Fibroblast of skin of scalp (primary cell): ENCODE results near the gene TNNT1.
A peak's percentile ranks its signal among the peaks of the same experiment; 100 is the strongest.

Experiments used
- DNase-seq: peaks from one replicate; pipeline ENCODE4 v3.0.0-alpha.2; 2013

The TNNT1 gene

DNA sequence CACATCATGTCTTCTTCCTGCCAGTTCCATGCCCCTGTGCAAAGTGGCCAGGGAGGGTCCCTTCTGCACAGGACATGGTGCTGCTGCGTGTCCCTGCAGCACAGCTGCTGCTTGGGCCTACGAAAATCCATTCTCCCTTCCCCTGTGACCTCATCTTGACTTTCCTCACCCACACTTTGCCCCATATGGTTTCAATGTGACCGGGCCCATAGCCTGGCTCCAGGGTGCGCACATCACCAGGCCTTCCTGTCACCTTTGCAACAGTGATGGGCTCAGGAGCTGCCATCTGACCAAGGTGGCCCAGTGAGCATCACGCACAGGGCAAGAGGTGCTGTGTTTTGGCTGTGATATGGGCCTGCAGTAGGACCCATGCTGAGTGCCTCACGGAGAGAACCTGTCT is 42.4 kb downstream of the TNNT1 start:
- no peak for DNase-seq

DNA sequence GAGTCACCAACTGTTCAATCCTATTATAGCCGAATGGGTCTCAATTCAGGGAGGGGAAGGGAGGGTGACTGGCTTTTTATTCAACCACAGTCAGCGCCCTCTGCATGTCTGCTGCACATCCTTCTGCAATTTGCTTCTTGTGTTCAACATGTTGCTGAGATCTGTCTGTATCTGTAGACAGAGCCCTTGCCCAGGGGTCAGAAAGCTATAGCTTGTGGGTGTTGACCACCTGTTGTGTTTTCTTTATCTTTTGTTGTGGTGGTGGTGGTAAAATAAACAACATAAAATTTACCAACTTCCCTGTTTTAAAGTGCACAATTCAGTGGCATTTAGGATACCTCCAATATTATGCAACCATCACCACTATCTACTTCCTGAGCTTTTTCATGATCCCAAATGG is 43.8 kb downstream of the TNNT1 start:
- no peak for DNase-seq

- DNase-seq: no peak
Observed at GRCh38 chr19:55103190-55103589, 45.8 kb downstream of the TNNT1 start.

DNA sequence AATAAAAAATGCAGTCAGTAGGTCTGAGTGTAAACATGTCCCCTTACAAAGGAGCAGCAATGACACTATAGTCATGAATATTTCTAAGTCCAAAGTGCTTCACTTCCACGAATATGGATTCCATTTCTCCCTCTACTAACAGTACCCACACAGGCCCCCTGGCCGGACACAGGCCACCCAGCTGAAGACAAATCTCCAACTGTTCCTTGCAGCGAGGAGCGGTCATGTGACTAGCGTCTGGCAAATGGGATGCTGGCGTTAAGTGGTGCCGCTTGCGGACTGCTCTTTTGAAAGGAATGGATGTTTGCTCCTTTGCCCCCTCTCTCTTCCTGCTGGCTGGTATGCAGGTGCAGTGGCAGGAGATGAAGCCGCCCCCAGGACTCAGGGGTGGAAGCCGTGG is 47.7 kb downstream of the TNNT1 start:
- DNase-seq: no peak

GRCh38 chr19:55099557-55100506 is 49.2 kb downstream of the TNNT1 start:
- DNase-seq: no peak

- no peak for DNase-seq
Observed at GRCh38 chr19:55098716-55099556, 50.1 kb downstream of the TNNT1 start.

- DNase-seq: no peak
Observed at GRCh38 chr19:55097864-55098715, 50.9 kb downstream of the TNNT1 start.

DNA sequence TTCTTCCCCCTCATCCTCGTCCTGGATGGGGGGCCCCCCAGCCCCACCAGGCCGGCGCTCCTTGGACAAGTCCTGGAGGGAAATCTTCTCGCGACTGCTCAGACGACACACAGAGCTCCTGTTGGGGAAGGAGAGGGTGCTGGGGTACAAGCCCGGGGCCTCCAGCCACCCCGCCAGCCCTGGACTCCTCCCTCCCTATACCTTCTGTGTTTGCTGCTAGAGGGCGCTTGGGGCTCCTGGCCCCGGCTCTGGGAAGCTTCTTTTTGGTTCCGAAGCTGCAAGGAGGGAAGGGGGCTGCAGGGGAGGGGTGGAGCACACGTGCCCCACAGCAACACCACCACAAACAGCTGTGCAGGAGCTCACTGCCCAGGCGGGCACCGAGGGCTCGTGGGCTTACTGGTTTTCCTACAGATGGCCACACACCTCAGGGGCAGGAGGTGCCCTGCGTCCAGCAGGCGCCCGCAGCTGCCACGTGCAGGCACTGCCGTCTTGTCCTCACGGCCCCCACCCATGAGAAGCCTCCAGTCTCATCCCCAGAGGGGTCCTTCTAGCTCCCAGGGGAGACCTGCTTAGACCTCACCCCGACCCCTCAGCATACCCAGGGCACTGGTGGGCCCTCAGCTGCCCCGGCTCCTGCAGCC is 52.8 kb downstream of the TNNT1 start:
- DNase-seq: no peak

DNA sequence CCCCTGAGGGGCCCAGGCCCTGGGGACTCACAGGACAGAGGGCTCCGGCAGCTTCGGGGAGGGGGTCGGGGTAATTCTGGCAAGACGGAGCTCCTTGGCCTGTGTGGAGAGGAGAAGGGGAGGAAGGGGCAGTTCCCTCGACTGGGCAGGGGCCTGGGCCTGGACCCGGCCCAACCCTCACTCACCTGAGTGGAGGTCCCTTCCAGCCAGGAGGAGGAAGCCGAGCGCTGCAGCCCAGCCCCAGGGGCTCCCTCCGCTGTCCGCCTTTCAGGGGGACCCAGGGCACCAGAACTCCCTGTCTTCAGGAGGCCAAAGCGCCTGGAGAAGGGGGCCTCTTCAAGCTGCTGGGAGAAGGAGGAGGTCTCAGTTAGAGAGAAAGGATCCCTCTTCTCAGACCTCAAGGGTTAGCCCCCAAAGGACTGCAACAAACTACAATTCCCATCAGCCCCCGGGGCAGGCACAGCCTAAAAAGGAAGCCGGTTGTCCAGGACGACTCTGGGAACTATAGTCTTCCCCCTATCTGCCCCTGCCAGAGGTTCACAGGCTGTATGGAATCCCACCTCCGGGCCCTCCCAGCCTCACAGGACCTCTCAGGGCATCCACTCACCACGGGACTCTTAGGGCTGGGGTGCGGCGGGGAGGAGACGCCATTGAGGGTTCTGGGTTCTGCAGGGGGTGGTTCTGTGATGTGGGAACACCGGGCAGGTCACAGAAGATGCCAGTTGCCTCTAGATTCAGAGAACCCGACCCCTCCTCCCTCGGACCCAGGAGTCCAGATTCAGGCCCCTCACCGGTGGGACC is 53.5 kb downstream of the TNNT1 start:
- no peak for DNase-seq

- no peak for DNase-seq
Observed at GRCh38 chr19:55094456-55095259, 54.3 kb downstream of the TNNT1 start.

- DNase-seq: no peak
Observed at GRCh38 chr19:55092423-55093318, 56.3 kb downstream of the TNNT1 start.

- no peak for DNase-seq
Observed at GRCh38 chr19:55091955-55092354, 57.1 kb downstream of the TNNT1 start.

DNA sequence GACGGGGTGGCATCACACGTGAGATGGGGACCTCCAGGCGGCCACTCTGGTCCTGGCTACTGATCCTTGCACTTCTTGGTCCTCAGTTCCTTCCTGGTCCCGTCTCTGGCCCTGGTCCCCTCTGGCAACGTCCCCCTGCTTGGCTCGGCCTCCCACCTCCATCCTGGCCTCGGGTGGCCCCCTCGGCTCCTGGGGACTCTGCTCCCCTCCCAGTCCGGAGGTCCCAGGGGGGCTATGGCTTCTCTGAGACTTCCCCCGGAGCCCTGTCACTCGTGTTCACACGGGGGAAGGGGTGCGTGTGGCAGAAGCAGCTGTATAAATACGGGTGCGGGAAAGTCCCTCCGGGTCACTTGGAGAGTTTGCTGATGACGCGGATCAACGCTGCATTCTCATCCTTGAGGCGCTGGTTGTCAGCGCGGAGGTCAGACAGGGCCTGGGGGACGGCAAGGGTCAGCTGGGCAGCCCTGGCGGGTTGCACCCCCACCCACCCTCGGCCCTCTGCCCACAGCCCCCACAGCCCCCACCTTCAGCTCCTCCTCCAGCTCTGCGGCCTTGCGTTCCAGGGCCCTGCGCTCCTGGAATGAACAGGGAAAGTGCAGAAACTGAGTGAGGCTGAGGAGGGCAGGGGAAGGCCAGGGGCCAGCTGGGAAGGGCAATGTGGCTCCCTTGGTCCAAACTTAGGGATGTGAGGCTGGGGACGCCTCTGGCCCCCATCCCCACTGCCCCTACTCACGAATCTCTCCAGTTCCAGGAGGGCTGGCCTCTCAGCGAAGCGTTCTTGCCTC is 57.7 kb downstream of the TNNT1 start:
- DNase-seq: no peak

- no peak for DNase-seq
Observed at GRCh38 chr19:55090564-55090963, 58.4 kb downstream of the TNNT1 start.

DNA sequence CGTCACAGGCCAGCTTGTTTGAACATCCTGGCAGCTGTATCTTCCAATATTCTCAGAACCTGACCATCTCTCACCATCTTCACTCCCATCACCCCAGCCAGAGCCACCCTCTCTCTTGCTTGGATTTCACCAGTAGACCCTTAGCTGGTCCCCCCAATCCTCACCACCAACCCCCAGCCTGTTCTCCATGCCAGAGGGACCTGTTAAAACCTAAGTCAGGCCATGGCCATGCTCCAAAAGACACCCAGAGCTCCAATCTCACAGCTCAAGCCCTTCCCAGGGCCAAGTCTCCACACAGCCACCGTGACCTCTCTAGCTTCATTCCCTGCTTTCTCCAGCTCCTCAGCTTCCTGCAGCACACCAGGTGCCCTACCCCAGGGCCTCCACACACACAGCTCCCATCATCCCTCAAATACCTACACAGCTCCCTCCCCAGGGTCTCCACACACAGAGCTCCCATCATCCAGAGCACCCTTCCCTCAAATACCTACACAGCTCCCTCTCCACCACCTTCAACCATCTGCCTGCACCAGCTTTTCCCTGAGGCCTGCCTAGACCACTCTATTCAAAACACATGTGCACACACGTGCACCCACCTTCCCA is 59.6 kb downstream of the TNNT1 start:
- DNase-seq: no peak

- peak; percentile 71 for DNase-seq
Observed at GRCh38 chr19:55088543-55089341, 60.3 kb downstream of the TNNT1 start.

DNA sequence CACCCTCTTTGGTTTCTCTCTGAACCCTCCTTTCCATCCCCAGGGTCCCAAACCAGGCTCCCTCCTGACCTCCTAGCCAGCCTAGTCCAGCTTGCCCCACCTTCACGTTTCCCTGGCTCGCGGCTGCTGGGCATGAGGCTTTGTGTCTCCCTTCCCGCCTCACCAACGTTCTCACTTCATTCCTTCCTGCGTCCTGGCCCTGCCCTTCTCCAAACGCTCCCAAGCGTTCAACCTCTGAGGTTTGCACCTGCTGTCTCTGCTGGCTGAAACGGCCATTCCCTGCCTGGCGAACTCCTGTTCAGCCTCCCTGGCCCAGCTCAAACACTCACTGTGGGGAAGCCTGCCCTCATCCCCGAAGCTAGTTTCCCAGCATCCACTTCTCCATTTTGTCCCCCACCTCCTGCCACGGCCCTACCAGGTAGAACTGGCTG is 61.0 kb downstream of the TNNT1 start:
- DNase-seq: no peak
